Trophoblast cell (in vitro differentiated cells and primary cell): ENCODE data around the gene HECTD4.
A peak's percentile ranks its signal among the peaks of the same experiment; 100 is the strongest.

Source experiments
- DNase-seq, 2 donors: peaks; one replicate each; pipeline ENCODE4 v3.0.0-alpha.2; 2016
- H2AFZ ChIP-seq: 2 replicates; pipeline ENCODE4 v1.6.1; 2013; ENCODE audit warnings: low read length, moderate library complexity, mild to moderate bottlenecking; ENCODE audit not compliant: insufficient read depth, poor library complexity
- H2AK5ac ChIP-seq: 2 replicates; pipeline ENCODE4 v1.6.1; 2013; ENCODE audit warnings: mild to moderate bottlenecking, low read length
- H2BK120ac ChIP-seq: 2 replicates; pipeline ENCODE4 v1.6.1; 2013; ENCODE audit warnings: low read length, mild to moderate bottlenecking, moderate library complexity; ENCODE audit not compliant: insufficient read depth, poor library complexity
- H2BK12ac ChIP-seq: 2 replicates; pipeline ENCODE4 v1.6.1; 2013; ENCODE audit warnings: mild to moderate bottlenecking, low read length, moderate library complexity
- H2BK5ac ChIP-seq: 2 replicates; pipeline ENCODE4 v1.6.1; 2013; ENCODE audit warnings: low read length, low read depth, moderate library complexity, mild to moderate bottlenecking; ENCODE audit not compliant: poor library complexity
- H3K14ac ChIP-seq: 2 replicates; pipeline ENCODE4 v1.6.1; 2013; ENCODE audit warnings: mild to moderate bottlenecking, low read length
- H3K18ac ChIP-seq: 2 replicates; pipeline ENCODE4 v1.6.1; 2013; ENCODE audit warnings: mild to moderate bottlenecking, low read length
- H3K23ac ChIP-seq: 2 replicates; pipeline ENCODE4 v1.6.1; 2013; ENCODE audit warnings: low read length
- H3K27ac ChIP-seq: 2 replicates; pipeline ENCODE4 v1.5.1; 2013; ENCODE audit warnings: low read depth, mild to moderate bottlenecking, inconsistent platforms, low read length, moderate library complexity
- H3K27me3 ChIP-seq: 2 replicates; pipeline ENCODE4 v1.6.1; 2013; ENCODE audit warnings: inconsistent platforms, mild to moderate bottlenecking, low read length, moderate library complexity; ENCODE audit not compliant: insufficient read depth
- H3K36me3 ChIP-seq, 2 experiments: 1 replicate in 1 of 2; 2 replicates in 1 of 2; pipeline ENCODE4 v1.6.1; 2013; ENCODE audit warnings: low read length in 2 of 2, mild to moderate bottlenecking in 2 of 2, moderate library complexity in 1 of 2; ENCODE audit not compliant: insufficient read depth in 2 of 2, control insufficient read depth in 1 of 2
- H3K4ac ChIP-seq: 2 replicates; pipeline ENCODE4 v1.6.1; 2013; ENCODE audit warnings: low read depth, mild to moderate bottlenecking, low read length, moderate library complexity
- H3K4me1 ChIP-seq, 2 experiments: 1 replicate in 1 of 2; 2 replicates in 1 of 2; pipeline ENCODE4 v1.6.1; 2013; ENCODE audit warnings: low read length in 2 of 2, mild to moderate bottlenecking in 2 of 2, moderate library complexity in 1 of 2; ENCODE audit not compliant: insufficient read depth in 2 of 2, control insufficient read depth in 1 of 2
- H3K4me2 ChIP-seq: 2 replicates; pipeline ENCODE4 v1.6.1; 2013; ENCODE audit warnings: inconsistent platforms, mild to moderate bottlenecking, low read length, moderate library complexity
- H3K4me3 ChIP-seq: 2 replicates; pipeline ENCODE4 v1.5.1; 2013; ENCODE audit warnings: mild to moderate bottlenecking, low read depth, low read length, inconsistent platforms
- H3K79me1 ChIP-seq: one replicate; pipeline ENCODE4 v1.6.1; 2013; ENCODE audit warnings: low read length
- H3K79me2 ChIP-seq: 2 replicates; pipeline ENCODE4 v1.6.1; 2013; ENCODE audit warnings: low read length, mild to moderate bottlenecking; ENCODE audit not compliant: control insufficient read depth, insufficient read depth, poor library complexity
- H3K9ac ChIP-seq: 2 replicates; pipeline ENCODE4 v1.6.1; 2013; ENCODE audit warnings: mild to moderate bottlenecking, low read length
- H3K9me3 ChIP-seq: 2 replicates; pipeline ENCODE4 v1.6.1; 2013; ENCODE audit warnings: low read depth, mild to moderate bottlenecking, control low read depth, inconsistent platforms, low read length; ENCODE audit not compliant: insufficient read depth
- H4K12ac ChIP-seq: 2 replicates; pipeline ENCODE4 v1.6.1; 2013; ENCODE audit warnings: low read depth, mild to moderate bottlenecking, low read length, moderate library complexity
- H4K8ac ChIP-seq: 2 replicates; pipeline ENCODE4 v1.6.1; 2013; ENCODE audit warnings: low read depth, mild to moderate bottlenecking, low read length, moderate library complexity
- H4K91ac ChIP-seq: one replicate; pipeline ENCODE4 v1.6.1; 2013; ENCODE audit warnings: low read depth, mild to moderate bottlenecking, low read length, moderate library complexity
- WGBS: extraction: QIAGEN DNeasy Blood & Tissue Kit; methylation state at CpG from one replicate; pipeline ENCODE4 v1.1.7; 2013; ENCODE audit warnings: missing lambda C conversion rate; ENCODE audit not compliant: insufficient read length, insufficient coverage; ENCODE audit errors: extremely low coverage; 5-methylcytosine and 5-hydroxymethylcytosine counted together

The HECTD4 gene

GRCh38 chr12:112375105-112375504 is 7.1 kb downstream of the HECTD4 start:
- Histone ChIP-seq H3K23ac (no peak overlapping the region), H4K91ac (no peak overlapping the region), H3K4ac (no peak overlapping the region), H4K8ac (no peak overlapping the region), H2BK12ac (no peak overlapping the region), H3K4me3 (no peak overlapping the region), H3K4me2 (no peak overlapping the region), H3K79me1 (no peaks in the 10 kb centered on the region), H3K9ac (no peak overlapping the region), H3K18ac (no peak overlapping the region), H3K4me1 (peaks cover 3 to 5% of the 10 kb centered on the region in 2 experiments), H2AFZ (no peak overlapping the region), H3K36me3 (no peaks in the 10 kb centered on the region), H2AK5ac (no peak overlapping the region), H4K12ac (no peak overlapping the region), H2BK120ac (no peak overlapping the region), H3K27me3 (no peaks in the 10 kb centered on the region), H3K14ac (no peak overlapping the region), H3K27ac (no peak overlapping the region), H3K79me2 (no peaks in the 10 kb centered on the region), H3K9me3 (no peaks in the 10 kb centered on the region), H2BK5ac (no peak overlapping the region)
- peak in 1 of 2 donors; percentile 41 for DNase-seq
- WGBS: no CpG with 5 or more reads among the region's 5 CpGs

DNA sequence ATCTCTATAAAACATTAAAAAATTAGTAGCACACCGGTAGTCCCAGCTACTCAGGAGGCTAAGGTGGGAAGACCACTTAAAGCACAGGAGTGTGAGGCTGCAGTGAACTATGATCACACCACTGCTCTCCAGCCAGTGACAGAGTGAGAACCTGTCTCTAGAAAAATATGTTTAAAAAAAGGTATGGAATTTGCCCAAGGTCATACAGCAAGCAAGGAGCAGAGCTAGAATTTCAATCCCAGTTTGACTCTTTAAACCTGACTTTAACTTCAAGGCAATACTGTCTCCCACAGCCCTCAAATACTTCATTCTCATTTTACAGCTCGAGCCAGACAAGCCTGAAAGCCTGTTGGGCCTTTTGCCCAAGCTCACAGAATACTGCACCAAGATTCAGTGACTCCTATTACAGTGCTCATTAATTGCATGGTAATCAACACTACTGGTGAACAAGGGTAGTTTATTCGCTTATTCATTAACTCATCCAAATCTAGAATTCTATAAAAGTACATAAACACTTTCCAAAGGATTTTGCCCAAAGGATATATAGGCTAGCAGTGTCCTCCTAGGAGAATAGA is 8.0 kb downstream of the HECTD4 start:
- H3K14ac ChIP-seq: no peak overlapping the region
- no CpG with 5 or more reads among the region's 3 CpGs for WGBS

DNA sequence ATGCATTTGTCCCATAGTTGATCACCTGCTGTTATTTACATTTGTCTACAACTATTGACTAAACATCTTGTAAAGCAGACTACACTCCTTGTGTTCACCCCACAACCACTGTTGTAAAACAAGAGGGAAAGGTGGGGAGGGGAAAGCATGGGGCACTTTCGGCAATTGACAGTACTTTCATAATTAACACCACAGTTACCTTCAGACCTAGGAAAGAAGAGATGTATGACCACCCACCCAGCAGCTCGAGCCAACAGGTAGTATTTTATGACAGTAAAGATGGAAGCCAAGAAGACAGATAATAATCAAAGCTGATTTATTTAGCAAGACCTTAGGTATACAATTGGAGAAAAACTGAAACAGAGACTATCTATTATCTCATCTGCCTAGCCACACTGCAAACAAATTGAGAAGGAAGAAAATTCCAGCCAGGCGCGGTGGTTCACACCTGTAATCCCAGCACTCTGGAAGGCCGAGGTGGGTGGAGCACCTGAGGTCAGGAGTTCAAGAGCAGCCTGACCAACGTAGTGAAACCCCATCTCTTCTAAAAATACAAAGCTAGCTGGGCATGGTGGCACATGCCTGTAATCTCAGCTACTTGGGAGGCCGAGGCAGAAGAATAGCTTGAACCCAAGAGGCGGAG is 11.2 kb downstream of the HECTD4 start:
- Histone ChIP-seq H3K36me3 (no peaks in the 10 kb centered on the region), H4K91ac (no peak overlapping the region), H3K4me3 (no peak overlapping the region), H3K23ac (no peak overlapping the region), H2AK5ac (no peak overlapping the region), H2BK12ac (no peak overlapping the region), H3K27me3 (no peaks in the 10 kb centered on the region), H3K9ac (no peak overlapping the region), H2BK5ac (no peak overlapping the region), H3K79me1 (no peaks in the 10 kb centered on the region), H3K14ac (no peak overlapping the region), H3K27ac (no peak overlapping the region), H2AFZ (no peak overlapping the region), H3K4me2 (no peak overlapping the region), H4K12ac (no peak overlapping the region), H3K4ac (no peak overlapping the region), H3K4me1 (peaks cover 3 to 5% of the 10 kb centered on the region in 2 experiments), H2BK120ac (no peak overlapping the region), H3K9me3 (no peaks in the 10 kb centered on the region), H3K18ac (no peak overlapping the region), H4K8ac (no peak overlapping the region), H3K79me2 (no peaks in the 10 kb centered on the region)
- no CpG with 5 or more reads among the region's 8 CpGs for WGBS
- DNase-seq: no peak

More for the DNA sequence above, 8.0 kb downstream of the HECTD4 start:
- H3K4ac ChIP-seq: peak overlapping the region; percentile 36
- H4K8ac ChIP-seq: peak overlapping the region; percentile 60
- H2BK5ac ChIP-seq: no peak overlapping the region
- H3K36me3 ChIP-seq: no peaks in the 10 kb centered on the region
- H2AK5ac ChIP-seq: no peak overlapping the region
- H3K79me2 ChIP-seq: no peaks in the 10 kb centered on the region
- H3K27me3 ChIP-seq: no peaks in the 10 kb centered on the region
- H3K23ac ChIP-seq: no peak overlapping the region
- no peak overlapping the region for H4K12ac ChIP-seq
- H2AFZ ChIP-seq: no peak overlapping the region
- peak; percentile 37 to 85 for DNase-seq
- H2BK120ac ChIP-seq: no peak overlapping the region
- H2BK12ac ChIP-seq: no peak overlapping the region
- no peak overlapping the region for H3K9ac ChIP-seq
- H3K4me3 ChIP-seq: no peak overlapping the region
- peak overlapping the region; percentile 46 for H3K27ac ChIP-seq
- no peak overlapping the region for H4K91ac ChIP-seq
- no peak overlapping the region for H3K4me2 ChIP-seq
- peaks cover 3 to 5% of the 10 kb centered on the region in 2 experiments for H3K4me1 ChIP-seq
- no peak overlapping the region for H3K18ac ChIP-seq
- no peaks in the 10 kb centered on the region for H3K9me3 ChIP-seq
- H3K79me1 ChIP-seq: no peaks in the 10 kb centered on the region

- Histone ChIP-seq H3K18ac (no peak overlapping the region), H2AFZ (no peak overlapping the region), H3K79me1 (no peaks in the 10 kb centered on the region), H2BK5ac (no peak overlapping the region), H3K4me2 (no peak overlapping the region), H3K36me3 (no peaks in the 10 kb centered on the region), H3K79me2 (no peaks in the 10 kb centered on the region), H3K9ac (no peak overlapping the region), H2BK120ac (no peak overlapping the region), H3K23ac (no peak overlapping the region), H4K8ac (no peak overlapping the region), H3K9me3 (no peaks in the 10 kb centered on the region), H3K14ac (no peak overlapping the region), H3K27ac (no peak overlapping the region), H3K27me3 (no peaks in the 10 kb centered on the region), H3K4me3 (no peak overlapping the region), H3K4ac (no peak overlapping the region), H4K91ac (no peak overlapping the region), H4K12ac (no peak overlapping the region), H3K4me1 (peaks cover 3 to 5% of the 10 kb centered on the region in 2 experiments), H2BK12ac (no peak overlapping the region), H2AK5ac (no peak overlapping the region)
- no CpG with 5 or more reads among the region's 1 CpG for WGBS
- DNase-seq: peak in 1 of 2 donors; percentile 44
These were observed 12.0 kb downstream of the HECTD4 start for GRCh38 chr12:112370199-112370598.
